Activated T-cell treated with anti-CD3 and anti-CD28 coated beads for 48 hours (primary cell): ENCODE data around the gene HMX1.

Experiments
- DNase-seq: peaks from one replicate; pipeline ENCODE4 v3.0.0-alpha.2; 2020; ENCODE audit warnings: low read depth

The HMX1 gene

GRCh38 chr4:8868321-8869001, 3.2 kb downstream of the HMX1 start:
- no peak for DNase-seq

GRCh38 chr4:8867624-8868320, 3.9 kb downstream of the HMX1 start:
- no peak for DNase-seq

GRCh38 chr4:8866828-8867623, 4.6 kb downstream of the HMX1 start:
- DNase-seq, result no peak

- no peak for DNase-seq
These were observed 5.2 kb downstream of the HMX1 start for GRCh38 chr4:8866421-8866820.

- DNase-seq, result no peak
These were observed 5.8 kb downstream of the HMX1 start for GRCh38 chr4:8865681-8866310.

- DNase-seq, result no peak
These were observed 6.5 kb downstream of the HMX1 start for GRCh38 chr4:8864912-8865680.

GRCh38 chr4:8863686-8864682, 7.7 kb downstream of the HMX1 start:
- no peak for DNase-seq

GRCh38 chr4:8862800-8863685, 8.6 kb downstream of the HMX1 start:
- no peak for DNase-seq

GRCh38 chr4:8862334-8862733, 9.3 kb downstream of the HMX1 start:
- no peak for DNase-seq

GRCh38 chr4:8861576-8862295, 9.9 kb downstream of the HMX1 start:
- DNase-seq, result no peak

GRCh38 chr4:8860892-8861575, 10.6 kb downstream of the HMX1 start:
- DNase-seq, result no peak

- DNase-seq, result no peak
These were observed 11.3 kb downstream of the HMX1 start for GRCh38 chr4:8860096-8860891.

GRCh38 chr4:8859550-8860095, 12.0 kb downstream of the HMX1 start:
- no peak for DNase-seq

GRCh38 chr4:8858701-8859210, 12.9 kb downstream of the HMX1 start:
- DNase-seq, result no peak

- no peak for DNase-seq
These were observed 13.6 kb downstream of the HMX1 start for GRCh38 chr4:8857766-8858700.
